K562 (cell line): Measurements from ENCODE around the gene ANAPC2. TPM values are rescaled to one million over a fixed set of nuclear protein-coding genes. Genes with fewer than 3 reads are reported as not detected.

ENCODE experiments used
- ATAC-seq: fragments of 200-7000 bp; cut with Tn5 transposase; 3 replicates; pipeline ENCODE4 v1.9.1; 2020; ENCODE audit warnings: moderate library complexity
- BruUV-seq: library from RNA; stranded (reverse); fragments of 400-500 nt; replicated peaks from 2 replicates; lab custom pipeline; 2021; lab: Mats Ljungman, UMichigan
- CTCF ChIA-PET: fragments of 300-600 bp; formaldehyde crosslinking; extraction: SDS; loops from one replicate; lab custom pipeline; 2021; ENCODE audit warnings: low intra/inter-chr PET ratio; lab: Yijun Ruan, JAX
- POLR2A ChIA-PET: fragments of 300-600, 350-650 bp; sonication (Branson Sonifier 250); formaldehyde crosslinking; extraction: SDS; loops from one replicate; lab custom pipeline; 2021; ENCODE audit warnings: antibody characterized with exemption, inconsistent platforms; lab: Yijun Ruan, JAX
- DNase-seq, 4 experiments: peaks; one replicate each; pipeline versions ENCODE4 v3.0.0 to v3.0.0-alpha.2; 2011 to 2018; ENCODE audit warnings: low spot score in 3 of 4, mixed read lengths in 3 of 4; ENCODE audit errors: extremely low read depth in 1 of 4
- FAIRE-seq: peaks from 2 replicates; lab custom pipeline; 2011; peaks lifted over from hg19 to GRCh38; lab: Jason Lieb, UNC
- H2AFZ ChIP-seq: 2 replicates; pipeline ENCODE4 v1.6.0; 2011; ENCODE audit warnings: low read depth, low read length, control low read depth, inconsistent platforms
- H3K27ac ChIP-seq: fragments of 200-600 bp; 3 replicates; pipeline ENCODE4 v1.8.0; 2011; ENCODE audit warnings: low read depth, mild to moderate bottlenecking, control low read depth, inconsistent platforms, low read length, moderate library complexity, mixed read lengths; ENCODE audit errors: extremely low read depth
- H3K27me3 ChIP-seq, 2 experiments: fragments of 300-600 bp in 1 of 2; 2 replicates in 1 of 2; 3 replicates in 1 of 2; pipeline versions ENCODE4 v1.6.0 to v1.8.0; 2011; ENCODE audit warnings: inconsistent platforms in 2 of 2, low read length in 2 of 2, mild to moderate bottlenecking in 1 of 2, mixed read lengths in 1 of 2, moderate library complexity in 1 of 2; ENCODE audit not compliant: control insufficient read depth in 2 of 2, insufficient read depth in 2 of 2
- H3K36me3 ChIP-seq: fragments of 300-600 bp; 3 replicates; pipeline ENCODE4 v1.8.0; 2011; ENCODE audit warnings: mild to moderate bottlenecking, low read length, inconsistent platforms; ENCODE audit not compliant: control insufficient read depth, insufficient read depth
- H3K4me1 ChIP-seq, 2 experiments: fragments of 200-600 bp in 1 of 2; replicated peaks in 1 of 2; 2 replicates in 1 of 2; 3 replicates in 1 of 2; pipeline versions ENCODE4 v1.5.1 to v1.8.0; 2011; ENCODE audit warnings: inconsistent platforms in 2 of 2, low read length in 2 of 2, mild to moderate bottlenecking in 1 of 2, mixed read lengths in 1 of 2, moderate library complexity in 1 of 2; ENCODE audit not compliant: control insufficient read depth in 2 of 2, insufficient read depth in 2 of 2
- H3K4me2 ChIP-seq: 2 replicates; pipeline ENCODE4 v1.6.1; 2011; ENCODE audit warnings: low read length, control low read depth, inconsistent platforms, mixed read lengths; ENCODE audit not compliant: insufficient read depth
- H3K4me3 ChIP-seq: fragments of 200-600 bp; sonication (generic), shearing (Covaris generic); 2 replicates; pipeline ENCODE4 v1.5.1; 2016; ENCODE audit warnings: control low read depth, inconsistent platforms
- H3K79me2 ChIP-seq: fragments of 200-600 bp; 3 replicates; pipeline ENCODE4 v1.8.0; 2011; ENCODE audit warnings: low read length, inconsistent platforms; ENCODE audit not compliant: control insufficient read depth, insufficient read depth
- H3K9ac ChIP-seq, 2 experiments: 2 replicates each; pipeline versions ENCODE4 v1.6.0 to v1.6.1; 2011; ENCODE audit warnings: low read depth in 2 of 2, low read length in 2 of 2, control low read depth in 1 of 2, inconsistent platforms in 1 of 2, mild to moderate bottlenecking in 1 of 2, mixed read lengths in 1 of 2; ENCODE audit not compliant: insufficient read depth in 1 of 2
- H3K9me1 ChIP-seq: one replicate; pipeline ENCODE4 v1.6.0; 2011; ENCODE audit warnings: inconsistent platforms, mild to moderate bottlenecking, low read length, moderate library complexity; ENCODE audit not compliant: control insufficient read depth, insufficient read depth
- H3K9me3 ChIP-seq: replicated peaks from 2 replicates; pipeline ENCODE4 v1.5.1; 2011; ENCODE audit warnings: low read depth, low read length, inconsistent platforms; ENCODE audit not compliant: control insufficient read depth, insufficient read depth
- H4K20me1 ChIP-seq: replicated peaks from 2 replicates; pipeline ENCODE4 v1.6.1; 2011; ENCODE audit warnings: low read length, inconsistent platforms, mixed read lengths; ENCODE audit not compliant: control insufficient read depth, insufficient read depth
- ATF2 ChIP-seq: sonication (generic); formaldehyde crosslinking; IDR thresholded peaks from 2 replicates; pipeline ENCODE4 v1.8.1; 2022; ENCODE audit warnings: missing genetic modification reagents
- ATF3 ChIP-seq, 2 experiments: fragments of 450-650 bp in 1 of 2; sonication (generic) in 1 of 2; formaldehyde crosslinking in 1 of 2; IDR thresholded peaks in 1 of 2; conservative IDR thresholded peaks in 1 of 2; 2 replicates each; pipeline versions ENCODE4 v1.6.1 to v1.8.1; 2016 to 2023; ENCODE audit warnings: mild to moderate bottlenecking in 2 of 2, moderate library complexity in 2 of 2, inconsistent platforms in 1 of 2, missing genetic modification reagents in 1 of 2
- BRCA1 ChIP-seq, 2 experiments: fragments of 450-650 bp in 1 of 2; sonication (generic) in 1 of 2; formaldehyde crosslinking in 1 of 2; IDR thresholded peaks; 2 replicates each; pipeline versions ENCODE4 v1.5.0 to v1.6.1; 2017 to 2020; ENCODE audit warnings: mild to moderate bottlenecking in 1 of 2, missing genetic modification reagents in 1 of 2
- EZH2 ChIP-seq: IDR thresholded peaks from 2 replicates; pipeline ENCODE4 v1.6.1; 2012; ENCODE audit warnings: low read depth, mild to moderate bottlenecking, inconsistent platforms, low read length, borderline replicate concordance
- HDAC6 ChIP-seq: IDR thresholded peaks from 2 replicates; pipeline ENCODE4 v1.6.1; 2012; ENCODE audit warnings: low read depth, mild to moderate bottlenecking, control low read depth, inconsistent platforms, low read length, moderate library complexity
- HNRNPL ChIP-seq: fragments of 200-400 bp; formaldehyde crosslinking; IDR thresholded peaks from 2 replicates; pipeline ENCODE4 v1.6.1; 2017; ENCODE audit warnings: low read depth, mild to moderate bottlenecking, low read length
- NR3C1 ChIP-seq: sonication (generic); formaldehyde crosslinking; IDR thresholded peaks from 2 replicates; pipeline ENCODE4 v1.8.1; 2022; ENCODE audit warnings: missing genetic modification reagents
- NRF1 ChIP-seq, 2 experiments: fragments of 450-650 bp; IDR thresholded peaks in 1 of 2; conservative IDR thresholded peaks in 1 of 2; 2 replicates each; pipeline ENCODE4 v1.6.1; 2014; ENCODE audit warnings: mild to moderate bottlenecking in 2 of 2
- PCBP1 ChIP-seq: fragments of 200-400 bp; formaldehyde crosslinking; IDR thresholded peaks from 2 replicates; pipeline ENCODE4 v1.6.1; 2018; ENCODE audit warnings: mild to moderate bottlenecking, low read depth, low read length; ENCODE audit not compliant: poor library complexity, severe bottlenecking
- SAFB ChIP-seq: fragments of 200-400 bp; formaldehyde crosslinking; IDR thresholded peaks from 2 replicates; pipeline ENCODE4 v1.6.1; 2017; ENCODE audit warnings: low read depth, low read length, borderline replicate concordance
- UBTF ChIP-seq, 2 experiments: IDR thresholded peaks; 2 replicates each; pipeline ENCODE4 v1.6.1; 2012; ENCODE audit warnings: improper control_type of control experiment in 2 of 2, low read depth in 2 of 2, low read length in 2 of 2, borderline replicate concordance in 1 of 2
- ZNF76 ChIP-seq: fragments of 250-450 bp; sonication (Bioruptor Pico); IDR thresholded peaks from 2 replicates; pipeline ENCODE4 v1.4.0; 2020; ENCODE audit warnings: mild to moderate bottlenecking, moderate library complexity, borderline replicate concordance
- WGBS: fragments of 100-300 bp; shearing (Covaris generic); methylation state at CpG from one replicate; pipeline ENCODE4 v1.1.6; 2016; ENCODE audit warnings: low coverage, mixed read lengths; ENCODE audit not compliant: insufficient coverage; ENCODE audit errors: missing lambda C conversion rate; 5-methylcytosine and 5-hydroxymethylcytosine counted together
- in situ Hi-C: fragments of 300-500 bp; cut with MboI; formaldehyde crosslinking; loops from 4 replicates; pipeline ENCODE4 v1.15.0; 2018; ENCODE audit warnings: inconsistent platforms, mixed read lengths
- intact Hi-C: fragments of 100-400 bp; cut with micrococcal nuclease; formaldehyde crosslinking; loops from 2 replicates; pipeline ENCODE4 v1.14.2; 2022
- polyA plus RNA-seq, 8 experiments: library from polyadenylated mRNA; depleted of rRNA in 4 of 8; stranded (reverse) in 5 of 8; unstranded in 3 of 8; fragments of >200 nt; fragmentation: Nextera tagmentation in 2 of 8; fragmentation: Illumina TruSeq in 1 of 8; extraction: Ambion mirVana in 2 of 8; extraction: Trizol in 1 of 8; gene quantifications; 2 replicates each; pipeline versions ENCODE4 v1.2.1 to v1.2.3, GENCODE V29; 2011 to 2014; ENCODE audit warnings: inconsistent platforms in 1 of 8, missing spikeins in 1 of 8
- total RNA-seq, 7 experiments: library from RNA; depleted of rRNA in 6 of 7; stranded (reverse); fragments of >200 nt in 6 of 7; fragmentation: Illumina TruSeq in 2 of 7; extraction: Trizol in 2 of 7; gene quantifications; 2 replicates each; pipeline versions ENCODE4 v1.2.1 to v1.2.3, GENCODE V29; 2011 to 2021; ENCODE audit warnings: low replicate concordance in 1 of 7

The ANAPC2 gene
- total and polyA plus RNA-seq, 9 of the 15 experiments (the other 6 are each of a cell fraction or from before 2014, with no cell fraction given) = 0.11 to 56.5 (median 17.1) TPM; not detected in 1

GRCh38 chr9:137168904-137169856, 19.2 kb downstream of the ANAPC2 start:
- FAIRE-seq = no peak
- Histone ChIP-seq H4K20me1 (peaks cover 3% of the 10 kb centered on the region; the same call in 1 of the 2 replicates), H3K9me3 (no peaks in the 10 kb centered on the region), H3K9me1 (no peaks in the 10 kb centered on the region), H2AFZ (no peak overlapping the region), H3K9ac (peak overlapping the region in 1 of 2 experiments; percentile 78; a peak in 1 of 4 replicates), H3K4me3 (peak overlapping the region; percentile 13; the same call in 1 of the 2 replicates), H3K79me2 (no peaks in the 10 kb centered on the region), H3K36me3 (no peaks in the 10 kb centered on the region), H3K27me3 (peaks cover 29 to 55% of the 10 kb centered on the region in 2 experiments; a peak in 4 of 5 replicates), H3K4me2 (0 out of 2 replicates have a peak overlapping the region, but pooled peaks have one; percentile 5), H3K4me1 (peaks cover 0 to 98% of the 10 kb centered on the region in 2 experiments; a peak in 2 of 5 replicates), H3K27ac (no peak overlapping the region)
- BruUV-seq = no TSS peak
- peak; percentile 38 for ATAC-seq
- intact Hi-C loops (no loop called here), in situ Hi-C loops (no loop called here)
- DNase-seq = peak in 3 of 4 experiments; percentile 41 to 48 (median 45)
- ChIA-PET CTCF (no interaction called here), POLR2A (interaction anchor here (0.6 to 0.7 kb wide), 4 partner anchors 11 to 453 kb away, joined by 3 to 4 read pairs (median 4); partner anchors contain the start of genes GRIN1 and TOR4A)
- WGBS = 12% methylated on average over 81 of the region's 124 CpGs
- TF ChIP-seq HNRNPL (peak; percentile 46; the same call in 1 of the 2 replicates), SAFB (0 out of 2 replicates have a peak, but pooled peaks have one; percentile 34), ATF3 (IDR thresholded peaks at IDR 0.05) (no peak), ATF3 (CRISPR knock-in tag; conservative IDR thresholded peaks at IDR 0.05) (no peak), NR3C1 (CRISPR knock-in tag) (no peak), HDAC6 (peak; percentile 87; the same call in 1 of the 2 replicates), ZNF76 (CRISPR knock-in tag) (no peak), BRCA1 (IDR thresholded peaks at IDR 0.05) (no peak), BRCA1 (CRISPR knock-in tag; IDR thresholded peaks at IDR 0.05) (no peak), NRF1 (conservative IDR thresholded peaks at IDR 0.05 in 1 of 2, IDR thresholded peaks at IDR 0.05 in 1 of 2) (peak; percentile 54 to 57; a peak in 2 of 4 replicates), ATF2 (CRISPR knock-in tag) (peak; percentile 38; the same call in 1 of the 2 replicates), PCBP1 (peak; percentile 27), UBTF (IDR thresholded peaks at IDR 0.05; ENCODE audit: borderline replicate concordance in 1 of 2, low read depth in 2 of 2, low read length in 2 of 2) (peak in 1 of 2 experiments; percentile 40; a peak in 1 of 4 replicates), EZH2 (0 out of 2 replicates have a peak, but pooled peaks have one; percentile 43)
